ENCODE data around the gene PLCB3. TPM values are rescaled to one million over a fixed set of nuclear protein-coding genes. Genes with fewer than 3 reads are reported as not detected.

PLCB3 gene
- total and polyA plus RNA-seq, 2 of the 13 experiments (the other 11 are each of a cell fraction or from before 2014, with no cell fraction given), result 7.5 to 13.8 TPM

DNA sequence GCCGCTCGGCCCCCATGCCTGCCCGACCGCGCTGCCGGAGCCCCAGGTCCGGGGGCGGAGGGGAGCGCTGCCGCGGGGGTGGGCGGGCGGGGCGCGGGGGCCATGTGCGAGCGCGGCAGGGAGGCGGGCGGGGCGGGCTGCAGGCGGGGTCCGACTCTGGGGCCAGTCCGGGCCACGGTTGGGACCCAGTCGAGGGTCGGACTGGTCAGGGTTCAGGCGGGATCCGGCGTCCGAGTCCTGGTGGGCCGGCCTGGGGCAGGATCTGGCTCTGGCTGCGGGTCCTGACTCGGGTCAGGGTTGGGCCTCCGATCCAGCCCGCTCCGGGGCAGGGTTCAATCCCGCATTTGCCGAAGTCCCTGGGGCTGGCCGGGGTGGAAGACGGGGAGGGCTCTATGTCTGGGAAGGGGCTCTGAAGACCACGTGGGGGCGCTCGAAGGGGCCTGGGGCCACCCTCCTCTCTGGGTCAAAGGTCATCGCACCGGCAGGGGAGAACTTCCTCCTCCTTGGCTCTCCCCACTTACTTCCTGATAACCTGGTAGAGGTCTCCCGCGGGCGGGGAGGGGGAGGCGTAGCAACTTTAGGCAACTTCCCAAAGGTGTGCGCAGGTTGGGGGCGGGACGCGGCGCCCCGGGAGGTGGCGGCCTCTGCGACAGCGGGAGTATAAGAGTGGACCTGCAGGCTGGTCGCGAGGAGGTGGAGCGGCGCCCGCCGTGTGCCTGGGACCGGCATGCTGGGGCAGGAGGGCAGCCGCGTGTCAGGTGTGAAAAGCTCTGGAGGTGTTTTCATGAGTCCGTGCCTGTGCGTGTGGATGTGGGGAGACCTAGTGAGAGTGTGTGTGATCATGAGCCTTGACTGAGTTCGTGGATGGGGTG, 54.6 kb downstream of the PLCB3 start (continued):
- TF ChIP-seq, protein P1, sequence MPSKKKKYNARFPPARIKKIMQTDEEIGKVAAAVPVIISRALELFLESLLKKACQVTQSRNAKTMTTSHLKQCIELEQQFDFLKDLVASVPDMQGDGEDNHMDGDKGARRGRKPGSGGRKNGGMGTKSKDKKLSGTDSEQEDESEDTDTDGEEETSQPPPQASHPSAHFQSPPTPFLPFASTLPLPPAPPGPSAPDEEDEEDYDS (CRISPR knock-in tag; IDR thresholded peaks at IDR 0.05), result peak; percentile 53; the same call in 1 of the 2 replicates
- TF ChIP-seq, protein P2, sequence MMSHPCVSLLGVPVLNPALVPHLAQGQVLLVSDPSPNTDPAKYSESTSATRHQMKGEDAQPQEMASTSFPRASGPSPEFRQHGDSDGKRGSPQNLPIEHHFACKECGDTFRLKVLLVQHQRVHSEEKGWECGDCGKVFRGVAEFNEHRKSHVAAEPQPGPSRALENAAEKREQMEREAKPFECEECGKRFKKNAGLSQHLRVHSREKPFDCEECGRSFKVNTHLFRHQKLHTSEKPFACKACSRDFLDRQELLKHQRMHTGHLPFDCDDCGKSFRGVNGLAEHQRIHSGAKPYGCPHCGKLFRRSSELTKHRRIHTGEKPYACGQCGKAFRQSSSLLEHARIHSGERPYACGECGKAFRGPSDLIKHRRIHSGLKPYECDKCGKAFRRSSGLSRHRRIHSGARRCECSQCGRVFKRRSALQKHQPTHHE (CRISPR knock-in tag; IDR thresholded peaks at IDR 0.05; ENCODE audit: borderline replicate concordance), result peak; percentile 53; the same call in 1 of the 2 replicates
- TF ChIP-seq, protein P3, sequence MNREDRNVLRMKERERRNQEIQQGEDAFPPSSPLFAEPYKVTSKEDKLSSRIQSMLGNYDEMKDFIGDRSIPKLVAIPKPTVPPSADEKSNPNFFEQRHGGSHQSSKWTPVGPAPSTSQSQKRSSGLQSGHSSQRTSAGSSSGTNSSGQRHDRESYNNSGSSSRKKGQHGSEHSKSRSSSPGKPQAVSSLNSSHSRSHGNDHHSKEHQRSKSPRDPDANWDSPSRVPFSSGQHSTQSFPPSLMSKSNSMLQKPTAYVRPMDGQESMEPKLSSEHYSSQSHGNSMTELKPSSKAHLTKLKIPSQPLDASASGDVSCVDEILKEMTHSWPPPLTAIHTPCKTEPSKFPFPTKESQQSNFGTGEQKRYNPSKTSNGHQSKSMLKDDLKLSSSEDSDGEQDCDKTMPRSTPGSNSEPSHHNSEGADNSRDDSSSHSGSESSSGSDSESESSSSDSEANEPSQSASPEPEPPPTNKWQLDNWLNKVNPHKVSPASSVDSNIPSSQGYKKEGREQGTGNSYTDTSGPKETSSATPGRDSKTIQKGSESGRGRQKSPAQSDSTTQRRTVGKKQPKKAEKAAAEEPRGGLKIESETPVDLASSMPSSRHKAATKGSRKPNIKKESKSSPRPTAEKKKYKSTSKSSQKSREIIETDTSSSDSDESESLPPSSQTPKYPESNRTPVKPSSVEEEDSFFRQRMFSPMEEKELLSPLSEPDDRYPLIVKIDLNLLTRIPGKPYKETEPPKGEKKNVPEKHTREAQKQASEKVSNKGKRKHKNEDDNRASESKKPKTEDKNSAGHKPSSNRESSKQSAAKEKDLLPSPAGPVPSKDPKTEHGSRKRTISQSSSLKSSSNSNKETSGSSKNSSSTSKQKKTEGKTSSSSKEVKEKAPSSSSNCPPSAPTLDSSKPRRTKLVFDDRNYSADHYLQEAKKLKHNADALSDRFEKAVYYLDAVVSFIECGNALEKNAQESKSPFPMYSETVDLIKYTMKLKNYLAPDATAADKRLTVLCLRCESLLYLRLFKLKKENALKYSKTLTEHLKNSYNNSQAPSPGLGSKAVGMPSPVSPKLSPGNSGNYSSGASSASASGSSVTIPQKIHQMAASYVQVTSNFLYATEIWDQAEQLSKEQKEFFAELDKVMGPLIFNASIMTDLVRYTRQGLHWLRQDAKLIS (CRISPR knock-in tag; IDR thresholded peaks at IDR 0.05), result no peak
- no peak for TF ChIP-seq NFE2 (CRISPR knock-in tag; IDR thresholded peaks at IDR 0.05)
- TF ChIP-seq HIVEP1 (CRISPR knock-in tag; IDR thresholded peaks at IDR 0.05), result 0 out of 2 replicates have a peak, but pooled peaks have one; percentile 67
- no peak for TF ChIP-seq ZNF652 (CRISPR knock-in tag; IDR thresholded peaks at IDR 0.05; ENCODE audit: borderline replicate concordance, low read depth)
- TF ChIP-seq ZSCAN9 (CRISPR knock-in tag; IDR thresholded peaks at IDR 0.05; ENCODE audit: borderline replicate concordance), result 0 out of 2 replicates have a peak, but pooled peaks have one; percentile 20
- TF ChIP-seq, protein P4, sequence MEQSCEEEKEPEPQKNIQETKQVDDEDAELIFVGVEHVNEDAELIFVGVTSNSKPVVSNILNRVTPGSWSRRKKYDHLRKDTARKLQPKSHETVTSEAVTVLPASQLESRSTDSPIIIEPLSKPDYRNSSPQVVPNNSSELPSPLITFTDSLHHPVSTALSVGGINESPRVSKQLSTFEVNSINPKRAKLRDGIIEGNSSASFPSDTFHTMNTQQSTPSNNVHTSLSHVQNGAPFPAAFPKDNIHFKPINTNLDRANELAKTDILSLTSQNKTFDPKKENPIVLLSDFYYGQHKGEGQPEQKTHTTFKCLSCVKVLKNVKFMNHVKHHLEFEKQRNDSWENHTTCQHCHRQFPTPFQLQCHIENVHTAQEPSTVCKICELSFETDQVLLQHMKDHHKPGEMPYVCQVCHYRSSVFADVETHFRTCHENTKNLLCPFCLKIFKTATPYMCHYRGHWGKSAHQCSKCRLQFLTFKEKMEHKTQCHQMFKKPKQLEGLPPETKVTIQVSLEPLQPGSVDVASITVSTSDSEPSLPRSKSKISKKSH (CRISPR knock-in tag; IDR thresholded peaks at IDR 0.05; ENCODE audit: borderline replicate concordance), result no peak
- TF ChIP-seq, protein P5, sequence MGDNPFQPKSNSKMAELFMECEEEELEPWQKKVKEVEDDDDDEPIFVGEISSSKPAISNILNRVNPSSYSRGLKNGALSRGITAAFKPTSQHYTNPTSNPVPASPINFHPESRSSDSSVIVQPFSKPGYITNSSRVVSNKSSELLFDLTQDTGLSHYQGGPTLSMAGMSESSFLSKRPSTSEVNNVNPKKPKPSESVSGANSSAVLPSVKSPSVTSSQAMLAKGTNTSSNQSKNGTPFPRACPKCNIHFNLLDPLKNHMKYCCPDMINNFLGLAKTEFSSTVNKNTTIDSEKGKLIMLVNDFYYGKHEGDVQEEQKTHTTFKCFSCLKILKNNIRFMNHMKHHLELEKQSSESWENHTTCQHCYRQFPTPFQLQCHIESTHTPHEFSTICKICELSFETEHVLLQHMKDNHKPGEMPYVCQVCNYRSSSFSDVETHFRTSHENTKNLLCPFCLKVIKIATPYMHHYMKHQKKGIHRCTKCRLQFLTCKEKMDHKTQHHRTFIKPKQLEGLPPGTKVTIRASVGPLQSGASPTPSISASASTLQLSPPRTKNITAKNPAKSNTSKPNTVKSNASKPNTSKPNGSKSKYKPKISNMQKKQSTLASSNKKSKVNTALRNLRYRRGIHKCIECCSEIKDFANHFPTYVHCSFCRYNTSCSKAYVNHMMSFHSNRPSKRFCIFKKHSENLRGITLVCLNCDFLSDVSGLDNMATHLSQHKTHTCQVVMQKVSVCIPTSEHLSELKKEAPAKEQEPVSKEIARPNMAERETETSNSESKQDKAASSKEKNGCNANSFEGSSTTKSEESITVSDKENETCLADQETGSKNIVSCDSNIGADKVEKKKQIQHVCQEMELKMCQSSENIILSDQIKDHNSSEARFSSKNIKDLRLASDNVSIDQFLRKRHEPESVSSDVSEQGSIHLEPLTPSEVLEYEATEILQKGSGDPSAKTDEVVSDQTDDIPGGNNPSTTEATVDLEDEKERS (CRISPR knock-in tag; IDR thresholded peaks at IDR 0.05), result peak; percentile 64; the same call in 1 of the 2 replicates
- peak; percentile 83 for TF ChIP-seq ATF7-NPFF (CRISPR knock-in tag; IDR thresholded peaks at IDR 0.05; ENCODE audit: low read depth)
- no peak for TF ChIP-seq HDAC6 (IDR thresholded peaks at IDR 0.05; ENCODE audit: low read depth, low read length)
- no peak for TF ChIP-seq CCDC6 (CRISPR knock-in tag; IDR thresholded peaks at IDR 0.05)
- TF ChIP-seq, protein P6, sequence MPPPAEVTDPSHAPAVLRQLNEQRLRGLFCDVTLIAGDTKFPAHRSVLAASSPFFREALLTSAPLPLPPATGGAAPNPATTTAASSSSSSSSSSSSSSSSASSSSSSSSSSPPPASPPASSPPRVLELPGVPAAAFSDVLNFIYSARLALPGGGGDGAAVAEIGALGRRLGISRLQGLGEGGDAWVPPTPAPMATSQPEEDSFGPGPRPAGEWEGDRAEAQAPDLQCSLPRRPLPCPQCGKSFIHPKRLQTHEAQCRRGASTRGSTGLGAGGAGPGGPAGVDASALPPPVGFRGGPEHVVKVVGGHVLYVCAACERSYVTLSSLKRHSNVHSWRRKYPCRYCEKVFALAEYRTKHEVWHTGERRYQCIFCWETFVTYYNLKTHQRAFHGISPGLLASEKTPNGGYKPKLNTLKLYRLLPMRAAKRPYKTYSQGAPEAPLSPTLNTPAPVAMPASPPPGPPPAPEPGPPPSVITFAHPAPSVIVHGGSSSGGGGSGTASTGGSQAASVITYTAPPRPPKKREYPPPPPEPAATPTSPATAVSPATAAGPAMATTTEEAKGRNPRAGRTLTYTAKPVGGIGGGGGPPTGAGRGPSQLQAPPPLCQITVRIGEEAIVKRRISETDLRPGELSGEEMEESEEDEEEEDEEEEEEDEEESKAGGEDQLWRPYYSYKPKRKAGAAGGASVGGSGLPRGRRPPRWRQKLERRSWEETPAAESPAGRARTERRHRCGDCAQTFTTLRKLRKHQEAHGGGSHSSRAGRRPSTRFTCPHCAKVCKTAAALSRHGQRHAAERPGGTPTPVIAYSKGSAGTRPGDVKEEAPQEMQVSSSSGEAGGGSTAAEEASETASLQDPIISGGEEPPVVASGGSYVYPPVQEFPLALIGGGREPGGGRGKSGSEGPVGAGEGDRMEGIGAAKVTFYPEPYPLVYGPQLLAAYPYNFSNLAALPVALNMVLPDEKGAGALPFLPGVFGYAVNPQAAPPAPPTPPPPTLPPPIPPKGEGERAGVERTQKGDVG (CRISPR knock-in tag; IDR thresholded peaks at IDR 0.05; ENCODE audit: borderline replicate concordance), result no peak
